Gastrocnemius medialis (tissue), 4 donors: ENCODE results near the gene MTR.

Experiments used
- POLR2A ChIP-seq, 2 donors: fragments of 450-650 bp; IDR thresholded peaks; one replicate each; pipeline ENCODE4 v1.6.1; 2017; ENCODE audit warnings: antibody characterized with exemption in 2 of 2, mild to moderate bottlenecking in 2 of 2, moderate library complexity in 2 of 2
- TF ChIP-seq, protein P1 (sequence below), 5 experiments: fragments of 450-650 bp in 3 of 5; fragments of 200-600 bp in 2 of 5; sonication (generic) in 2 of 5; IDR thresholded peaks in 4 of 5; conservative IDR thresholded peaks in 1 of 5; 1 replicate in 4 of 5; 2 replicates in 1 of 5; pipeline ENCODE4 v1.5.1; 2016 to 2019; ENCODE audit warnings: antibody characterized with exemption in 5 of 5, mild to moderate bottlenecking in 3 of 5, moderate library complexity in 3 of 5

DNA sequence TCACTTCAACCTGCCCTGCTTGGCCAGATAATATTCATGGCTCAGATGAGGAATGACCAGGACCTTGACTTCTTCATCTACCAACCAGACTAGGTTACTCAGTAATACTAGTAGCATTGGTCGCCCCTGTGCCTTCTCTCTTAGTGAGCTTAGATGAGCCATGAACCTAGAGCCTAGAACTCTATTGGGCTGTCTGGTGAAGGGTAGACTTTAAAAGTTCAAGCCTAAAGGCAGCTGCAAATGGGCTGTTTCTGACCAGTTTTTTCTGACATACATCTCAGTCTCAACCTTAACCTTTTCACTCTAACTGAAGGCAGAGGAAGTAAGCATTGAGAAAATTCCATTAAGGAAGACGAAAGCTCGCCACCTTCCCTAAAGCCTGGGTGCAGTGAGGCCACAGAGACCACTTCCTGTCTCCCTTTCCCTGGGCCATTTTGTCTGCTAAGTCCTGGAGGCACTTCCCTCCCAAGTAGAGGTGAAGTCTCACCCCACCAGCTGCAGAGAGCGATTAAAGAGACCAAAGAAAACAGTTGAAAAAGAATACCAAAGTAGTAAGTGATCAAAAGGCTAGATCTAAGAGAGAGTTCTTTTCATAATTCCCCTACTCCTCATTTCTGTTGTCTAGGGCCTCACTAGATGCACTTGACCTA is 53.3 kb downstream of the MTR start:
- TF ChIP-seq, protein P1, sequence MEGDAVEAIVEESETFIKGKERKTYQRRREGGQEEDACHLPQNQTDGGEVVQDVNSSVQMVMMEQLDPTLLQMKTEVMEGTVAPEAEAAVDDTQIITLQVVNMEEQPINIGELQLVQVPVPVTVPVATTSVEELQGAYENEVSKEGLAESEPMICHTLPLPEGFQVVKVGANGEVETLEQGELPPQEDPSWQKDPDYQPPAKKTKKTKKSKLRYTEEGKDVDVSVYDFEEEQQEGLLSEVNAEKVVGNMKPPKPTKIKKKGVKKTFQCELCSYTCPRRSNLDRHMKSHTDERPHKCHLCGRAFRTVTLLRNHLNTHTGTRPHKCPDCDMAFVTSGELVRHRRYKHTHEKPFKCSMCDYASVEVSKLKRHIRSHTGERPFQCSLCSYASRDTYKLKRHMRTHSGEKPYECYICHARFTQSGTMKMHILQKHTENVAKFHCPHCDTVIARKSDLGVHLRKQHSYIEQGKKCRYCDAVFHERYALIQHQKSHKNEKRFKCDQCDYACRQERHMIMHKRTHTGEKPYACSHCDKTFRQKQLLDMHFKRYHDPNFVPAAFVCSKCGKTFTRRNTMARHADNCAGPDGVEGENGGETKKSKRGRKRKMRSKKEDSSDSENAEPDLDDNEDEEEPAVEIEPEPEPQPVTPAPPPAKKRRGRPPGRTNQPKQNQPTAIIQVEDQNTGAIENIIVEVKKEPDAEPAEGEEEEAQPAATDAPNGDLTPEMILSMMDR (IDR thresholded peaks at IDR 0.05 in 4 of 5, conservative IDR thresholded peaks at IDR 0.05 in 1 of 5), result no peak
- TF ChIP-seq POLR2A (IDR thresholded peaks at IDR 0.05), result no peak
